ENCODE measurements around the gene RNF167. TPM values are rescaled to one million over a fixed set of nuclear protein-coding genes. Genes with fewer than 3 reads are reported as not detected.
A peak's percentile ranks its signal among the peaks of the same experiment; 100 is the strongest.

The RNF167 gene
- total and polyA plus RNA-seq, 2 of the 8 experiments (the other 6 are each of a cell fraction or from before 2014, with no cell fraction given): 140 to 281 TPM

DNA sequence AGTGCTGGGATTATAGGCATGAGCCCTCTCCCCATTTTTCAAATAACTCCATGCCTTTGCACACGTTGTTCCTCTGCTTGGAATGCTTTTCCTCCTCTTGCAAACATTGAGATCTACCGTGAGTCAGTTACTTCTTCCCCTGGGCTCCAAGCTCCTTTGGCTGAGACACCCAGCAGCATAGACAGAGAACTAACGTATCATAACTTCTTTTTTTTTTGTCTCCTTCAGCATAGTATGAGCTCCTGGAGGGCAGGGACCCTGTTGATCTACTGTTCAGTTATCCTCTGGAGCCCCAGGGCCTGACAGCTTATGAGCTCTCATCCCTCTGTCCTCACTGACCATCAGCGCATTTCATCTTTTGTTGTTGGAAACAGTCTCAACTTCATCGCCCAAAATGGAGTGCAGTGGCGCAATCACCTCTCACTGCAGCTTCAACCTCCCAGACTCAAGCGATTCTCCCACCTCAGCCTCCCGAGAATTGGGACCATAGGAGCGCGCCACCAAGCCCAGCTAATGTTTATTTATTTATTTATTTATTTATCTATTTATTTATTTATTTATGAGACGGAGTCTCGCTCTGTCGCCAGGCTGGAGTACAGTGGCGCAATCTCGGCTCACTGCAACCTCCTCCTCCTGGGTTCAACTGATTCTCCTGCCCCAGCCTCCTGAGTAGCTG lies 25.4 kb downstream of the RNF167 start:
- no peak overlapping the region for H4K91ac ChIP-seq (replicated peaks; ENCODE audit: insufficient read length, low read length)
- no peak overlapping the region for H3K9ac ChIP-seq (replicated peaks in 1 of 4; ENCODE audit: extremely low read depth in 1 of 4, low read depth in 3 of 4, low read length in 3 of 4)
- H4K20me1 ChIP-seq (replicated peaks in 1 of 2; ENCODE audit: control insufficient read depth in 1 of 2, insufficient read depth in 2 of 2, low read length in 2 of 2): peaks cover 0 to 7% of the 10 kb centered on the region in 2 experiments
- no peak overlapping the region for H4K5ac ChIP-seq (ENCODE audit: insufficient read length, low read depth, low read length)
- H4K8ac ChIP-seq (ENCODE audit: extremely low read depth, insufficient read depth, low read length): no peak overlapping the region
- H2BK20ac ChIP-seq (ENCODE audit: low read length): no peak overlapping the region
- peaks cover 0 to 8% (median 0%) of the 10 kb centered on the region in 4 experiments; a peak in 2 of 8 replicates for H3K36me3 ChIP-seq (ENCODE audit: control insufficient read depth in 2 of 4, insufficient read depth in 4 of 4, low read length in 3 of 4)
- H2BK5ac ChIP-seq (ENCODE audit: low read depth, low read length): 0 out of 2 replicates have a peak overlapping the region, but pooled peaks have one; percentile 44
- peaks cover 19% of the 10 kb centered on the region; the same call in 1 of the 2 replicates for H3K23me2 ChIP-seq (ENCODE audit: low read depth, low read length)
- no peaks in the 10 kb centered on the region for H3K9me3 ChIP-seq (ENCODE audit: insufficient read depth in 2 of 2, low read depth in 1 of 2, low read length in 1 of 2)
- TF ChIP-seq SAP30 (IDR thresholded peaks at IDR 0.05; ENCODE audit: insufficient read depth, insufficient replicate concordance, low read length): no peak
- WGBS, 2 experiments (ENCODE audit: extremely low coverage in 1 of 2, insufficient coverage in 1 of 2, insufficient read length in 1 of 2, insufficient replicate concordance in 2 of 2, low coverage in 1 of 2, low lambda C conversion rate in 2 of 2, missing lambda C conversion rate in 1 of 2): 94% methylated on average over 14 of the region's 15 CpGs; no CpG with 5 or more reads in 1 of the 2 experiments
- ChIA-PET POLR2A (ENCODE audit: partially characterized antibody) (interaction anchor here (1.0 to 32.4 kb wide), 8 partner anchors 13 to 65 kb away, joined by 3 to 987 read pairs (median 18); partner anchors contain the start of genes CAMTA2, ENO3, INCA1 and KIF1C), CTCF (ENCODE audit: partially characterized antibody) (interaction anchor here (0.8 to 7.3 kb wide), 7 partner anchors 9 to 70 kb away, joined by 3 to 41 read pairs (median 5); no protein-coding TSS in a partner anchor)
- H3K56ac ChIP-seq (replicated peaks; ENCODE audit: insufficient read length, low read depth, low read length): no peak overlapping the region
- H3K4me2 ChIP-seq (ENCODE audit: insufficient read depth in 1 of 2, low read depth in 2 of 2, low read length in 2 of 2): peak overlapping the region in 1 of 2 experiments; percentile 99; a peak in 1 of 4 replicates
- no peak overlapping the region for H3K14ac ChIP-seq (ENCODE audit: insufficient read length)
- H3K18ac ChIP-seq (ENCODE audit: extremely low read depth, low read length): no peak overlapping the region
- H3K4me1 ChIP-seq (replicated peaks in 1 of 4; ENCODE audit: control insufficient read depth in 3 of 4, insufficient read depth in 4 of 4, low read length in 3 of 4): peaks cover 5 to 18% (median 9%) of the 10 kb centered on the region in 4 experiments
- no peak overlapping the region for H3K27ac ChIP-seq (ENCODE audit: low read depth, low read length)
- no peak overlapping the region; the same call in 1 of the 2 replicates for H2AK5ac ChIP-seq (ENCODE audit: low read depth, low read length)
- H3K79me1 ChIP-seq (ENCODE audit: low read depth, low read length): peaks cover 3% of the 10 kb centered on the region; the same call in 1 of the 2 replicates
- no peak overlapping the region for H2AFZ ChIP-seq (ENCODE audit: low read length)
- no peak overlapping the region for H3K4me3 ChIP-seq (ENCODE audit: extremely low read depth in 1 of 4, insufficient read depth in 2 of 4, low read depth in 3 of 4, low read length in 4 of 4)
- peaks cover 0 to 16% of the 10 kb centered on the region in 2 experiments; a peak in 2 of 4 replicates for H3K79me2 ChIP-seq (ENCODE audit: control insufficient read depth in 1 of 2, insufficient read depth in 2 of 2, low read length in 2 of 2)
- H3K23ac ChIP-seq (ENCODE audit: insufficient read length): no peak overlapping the region
- no peaks in the 10 kb centered on the region for H3K27me3 ChIP-seq (replicated peaks in 1 of 4; ENCODE audit: control insufficient read depth in 3 of 4, extremely low read depth in 1 of 4, insufficient read depth in 3 of 4, low read length in 3 of 4)
- no peak overlapping the region for H2BK120ac ChIP-seq (replicated peaks; ENCODE audit: low read depth, low read length)
- no peak overlapping the region for H2BK15ac ChIP-seq (ENCODE audit: low read length)
- FAIRE-seq (no peak), DNase-seq (ENCODE audit: low read depth in 1 of 2, low spot score in 2 of 2) (no peak)
- no peak overlapping the region for H3K4ac ChIP-seq (replicated peaks; ENCODE audit: insufficient read length, low read depth, low read length)
- no peak overlapping the region for H2BK12ac ChIP-seq (ENCODE audit: low read depth, low read length)
